GM23248 (cell line): ENCODE measurements around the gene CNOT6.

ENCODE experiments used
- EZH2 ChIP-seq: fragments of 200-600 bp; sonication (generic); IDR thresholded peaks from 2 replicates; pipeline ENCODE4 v1.6.1; 2018; ENCODE audit warnings: antibody characterized with exemption, mild to moderate bottlenecking; ENCODE audit not compliant: insufficient read depth, poor library complexity, severe bottlenecking
- EZH2phosphoT487 ChIP-seq: fragments of 200-600 bp; sonication (generic); IDR thresholded peaks from 2 replicates; pipeline ENCODE4 v1.6.1; 2018; ENCODE audit warnings: antibody characterized with exemption, moderate library complexity, mild to moderate bottlenecking, low read depth; ENCODE audit not compliant: insufficient read depth

GRCh38 chr5:180521591-180521990, 27.4 kb downstream of the CNOT6 start:
- TF ChIP-seq EZH2: no peak
- no peak for TF ChIP-seq EZH2phosphoT487
